ENCODE measurements around the gene CSRP3. TPM values are rescaled to one million over a fixed set of nuclear protein-coding genes. Genes with fewer than 3 reads are reported as not detected.
A peak's percentile ranks its signal among the peaks of the same experiment; 100 is the strongest.

The CSRP3 gene
- total and polyA plus RNA-seq, 9 of the 15 experiments (the other 6 are each of a cell fraction or from before 2014, with no cell fraction given) = 0.14 TPM; not detected in 8

DNA sequence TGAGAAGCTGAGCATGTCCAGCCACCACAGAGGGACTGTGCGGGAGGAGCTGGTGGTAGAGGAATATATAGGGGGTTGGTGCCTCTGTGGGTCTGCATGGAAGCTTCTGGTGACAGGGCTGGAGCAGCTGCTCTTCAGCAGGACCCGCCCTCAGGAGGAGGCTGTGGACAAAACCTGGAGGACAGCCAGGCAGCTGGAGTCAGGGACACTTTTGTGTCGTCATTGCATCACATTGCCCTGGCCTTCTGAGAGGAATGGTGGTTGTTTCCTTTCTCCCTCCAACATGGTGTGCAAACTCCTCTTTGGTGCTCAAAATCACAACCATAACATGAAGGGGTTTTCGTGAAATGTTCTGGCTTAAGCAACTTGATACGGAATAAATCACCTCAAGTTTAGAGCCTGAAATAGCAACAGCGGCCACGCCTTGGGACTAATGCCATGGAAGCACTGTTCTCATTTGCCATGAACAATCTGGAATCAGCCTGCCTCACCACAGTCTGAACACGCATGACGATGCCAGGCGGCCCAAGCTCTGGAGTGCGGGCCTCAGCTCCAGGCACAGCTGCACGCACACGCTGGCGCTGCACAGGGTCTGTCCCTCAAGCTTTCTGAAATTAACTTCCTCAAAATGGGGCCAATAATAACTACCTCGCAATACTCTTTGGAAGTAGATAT, 17.1 kb upstream of the CSRP3 start:
- Histone ChIP-seq H3K27ac (ENCODE audit: extremely low read depth, low read depth, low read length) (no peak overlapping the region), H3K9me3 (replicated peaks; ENCODE audit: control insufficient read depth, insufficient read depth, low read depth, low read length) (no peaks in the 10 kb centered on the region), H4K20me1 (replicated peaks; ENCODE audit: control insufficient read depth, insufficient read depth, low read length) (no peaks in the 10 kb centered on the region), H3K9ac (ENCODE audit: insufficient read depth in 1 of 2, low read depth in 2 of 2, low read length in 2 of 2) (no peak overlapping the region), H3K27me3 (ENCODE audit: control insufficient read depth in 2 of 2, insufficient read depth in 2 of 2, low read length in 2 of 2) (peaks cover 23 to 24% of the 10 kb centered on the region in 2 experiments), H3K4me2 (ENCODE audit: insufficient read depth, low read length) (no peak overlapping the region), H2AFZ (ENCODE audit: low read depth, low read length) (0 out of 2 replicates have a peak overlapping the region, but pooled peaks have one; percentile 3), H3K36me3 (ENCODE audit: control insufficient read depth, insufficient read depth, low read length) (peaks cover 6% of the 10 kb centered on the region; the same call in 2 of the 3 replicates), H3K4me1 (replicated peaks in 1 of 2; ENCODE audit: control insufficient read depth in 2 of 2, insufficient read depth in 2 of 2, low read length in 2 of 2) (peaks cover 0 to 4% of the 10 kb centered on the region in 2 experiments; a peak in 3 of 5 replicates), H3K79me2 (ENCODE audit: control insufficient read depth, insufficient read depth, low read length) (no peaks in the 10 kb centered on the region), H3K9me1 (ENCODE audit: control insufficient read depth, insufficient read depth, low read length) (no peaks in the 10 kb centered on the region), H3K4me3 (no peak overlapping the region)
- in situ Hi-C loops (cut with MboI) = no loop called here
- FAIRE-seq (no peak), DNase-seq (ENCODE audit: extremely low read depth in 1 of 4, low spot score in 3 of 4) (peak in 2 of 4 experiments; percentile 24 to 31), ATAC-seq (peak; percentile 82)
- WGBS (ENCODE audit: insufficient coverage, low coverage, missing lambda C conversion rate) = 33% methylated on average over 14 of the region's 15 CpGs
- no TSS peak for BruUV-seq (replicated peaks)
- ChIA-PET CTCF (ENCODE audit: low intra/inter-chr PET ratio) (no interaction called here), POLR2A (interaction anchor here (0.8 to 1.4 kb wide), 3 partner anchors 9 to 21 kb away, joined by 3 read pairs; no protein-coding TSS in a partner anchor)
- intact Hi-C loops (cut with micrococcal nuclease) = loop anchor here (10.0 kb wide), 1 partner anchor 144 kb away; no protein-coding TSS in a partner anchor
- peak; percentile 73 for TF ChIP-seq CEBPB (tag; IDR thresholded peaks at IDR 0.05)
- no peak for TF ChIP-seq CREB1 (IDR thresholded peaks at IDR 0.05)
- TF ChIP-seq CREB1 (CRISPR knock-in tag; IDR thresholded peaks at IDR 0.05) = 0 out of 2 replicates have a peak, but pooled peaks have one; percentile 25
- TF ChIP-seq, protein P1, sequence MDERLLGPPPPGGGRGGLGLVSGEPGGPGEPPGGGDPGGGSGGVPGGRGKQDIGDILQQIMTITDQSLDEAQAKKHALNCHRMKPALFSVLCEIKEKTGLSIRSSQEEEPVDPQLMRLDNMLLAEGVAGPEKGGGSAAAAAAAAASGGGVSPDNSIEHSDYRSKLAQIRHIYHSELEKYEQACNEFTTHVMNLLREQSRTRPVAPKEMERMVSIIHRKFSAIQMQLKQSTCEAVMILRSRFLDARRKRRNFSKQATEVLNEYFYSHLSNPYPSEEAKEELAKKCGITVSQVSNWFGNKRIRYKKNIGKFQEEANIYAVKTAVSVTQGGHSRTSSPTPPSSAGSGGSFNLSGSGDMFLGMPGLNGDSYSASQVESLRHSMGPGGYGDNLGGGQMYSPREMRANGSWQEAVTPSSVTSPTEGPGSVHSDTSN (CRISPR knock-in tag; IDR thresholded peaks at IDR 0.05; ENCODE audit: low read depth) = no peak
- TF ChIP-seq, protein P1 (tag; conservative IDR thresholded peaks at IDR 0.05; ENCODE audit: low read depth) = 0 out of 2 replicates have a peak, but pooled peaks have one; percentile 9
- TF ChIP-seq TBL1XR1 (IDR thresholded peaks at IDR 0.05; ENCODE audit: low read length in 2 of 2) = no peak
- no peak for TF ChIP-seq ZNF12 (CRISPR knock-in tag; IDR thresholded peaks at IDR 0.05)
- TF ChIP-seq ATF3 (IDR thresholded peaks at IDR 0.05) = peak; percentile 36; the same call in 1 of the 2 replicates
- TF ChIP-seq ATF3 (CRISPR knock-in tag; conservative IDR thresholded peaks at IDR 0.05) = no peak
- TF ChIP-seq, protein P2, sequence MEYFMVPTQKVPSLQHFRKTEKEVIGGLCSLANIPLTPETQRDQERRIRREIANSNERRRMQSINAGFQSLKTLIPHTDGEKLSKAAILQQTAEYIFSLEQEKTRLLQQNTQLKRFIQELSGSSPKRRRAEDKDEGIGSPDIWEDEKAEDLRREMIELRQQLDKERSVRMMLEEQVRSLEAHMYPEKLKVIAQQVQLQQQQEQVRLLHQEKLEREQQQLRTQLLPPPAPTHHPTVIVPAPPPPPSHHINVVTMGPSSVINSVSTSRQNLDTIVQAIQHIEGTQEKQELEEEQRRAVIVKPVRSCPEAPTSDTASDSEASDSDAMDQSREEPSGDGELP (CRISPR knock-in tag; IDR thresholded peaks at IDR 0.05; ENCODE audit: borderline replicate concordance) = peak; percentile 48; the same call in 1 of the 2 replicates
- no peak for TF ChIP-seq ARHGAP35 (IDR thresholded peaks at IDR 0.05; ENCODE audit: partially characterized antibody)
- TF ChIP-seq CEBPG (CRISPR knock-in tag; IDR thresholded peaks at IDR 0.05) = no peak
- TF ChIP-seq CEBPG (tag; conservative IDR thresholded peaks at IDR 0.05 in 1 of 2, IDR thresholded peaks at IDR 0.05 in 1 of 2) = peak; percentile 82 to 86
- no peak for TF ChIP-seq HDAC6 (IDR thresholded peaks at IDR 0.05; ENCODE audit: low read depth, low read length)
- peak; percentile 43; the same call in 1 of the 2 replicates for TF ChIP-seq ATF7 (IDR thresholded peaks at IDR 0.05)
- peak; percentile 28 for TF ChIP-seq NFIC (IDR thresholded peaks at IDR 0.05)
- peak; percentile 18; the same call in 1 of the 2 replicates for TF ChIP-seq CREM (IDR thresholded peaks at IDR 0.05; ENCODE audit: low read depth)
